Esophagus squamous epithelium (tissue), 5 donors: ENCODE measurements around the gene SPTBN4. TPM values are rescaled to one million over a fixed set of nuclear protein-coding genes. Genes with fewer than 3 reads are reported as not detected.
A peak's percentile ranks its signal among the peaks of the same experiment; 100 is the strongest.

Experiments used
- DNase-seq: peaks from one replicate; lab custom pipeline; 2025; lab: John Stamatoyannopoulos, UW
- H3K27ac ChIP-seq, 4 donors: fragments of 200-600 bp; sonication (generic); one replicate each; pipeline ENCODE4 v1.5.1; 2016 to 2019; ENCODE audit warnings: mild to moderate bottlenecking in 1 of 4
- H3K27me3 ChIP-seq, 4 donors: fragments of 200-600 bp; sonication (generic); 1 replicate in 3 of 4; 2 replicates in 1 of 4; pipeline versions ENCODE4 v1.5.1 to v1.6.0; 2017 to 2021; ENCODE audit warnings: antibody characterized with exemption in 1 of 4
- H3K36me3 ChIP-seq, 3 donors: fragments of 200-600 bp; sonication (generic); one replicate each; pipeline ENCODE4 v1.5.1; 2016 to 2019
- H3K4me1 ChIP-seq, 3 donors: fragments of 200-600 bp; sonication (generic); one replicate each; pipeline ENCODE4 v1.5.1; 2017 to 2019
- H3K4me3 ChIP-seq, 4 donors: fragments of 200-600 bp; sonication (generic); 1 replicate in 3 of 4; 2 replicates in 1 of 4; pipeline ENCODE4 v1.5.1; 2016 to 2019; ENCODE audit warnings: mild to moderate bottlenecking in 2 of 4, moderate library complexity in 1 of 4
- H3K9me3 ChIP-seq, 3 donors: fragments of 200-600 bp; sonication (generic); one replicate each; pipeline ENCODE4 v1.5.1; 2016 to 2019
- POLR2A ChIP-seq, 4 donors: fragments of 450-650 bp; IDR thresholded peaks; one replicate each; pipeline ENCODE4 v1.6.1; 2017; ENCODE audit warnings: antibody characterized with exemption in 4 of 4, mild to moderate bottlenecking in 4 of 4, moderate library complexity in 3 of 4
- WGBS, 2 donors: methylation state at CpG; one replicate each; pipeline ENCODE4 v1.1.5; 2018; 5-methylcytosine and 5-hydroxymethylcytosine counted together
- intact Hi-C: fragments of 100-400 bp; cut with DNase I; formaldehyde crosslinking; loops from one replicate; pipeline ENCODE4 v1.15.0; 2022
- total RNA-seq, 4 donors: library from RNA; depleted of rRNA; stranded (reverse); fragments of >200 nt; gene quantifications; one replicate each; pipeline ENCODE4 v1.1.0, GENCODE V29; 2016
- TF ChIP-seq, protein P1 (sequence below), 6 experiments: fragments of 450-650 bp in 4 of 6; fragments of 200-600 bp in 2 of 6; sonication (generic) in 2 of 6; IDR thresholded peaks; one replicate each; pipeline ENCODE4 v1.5.1; 2016 to 2019; ENCODE audit warnings: antibody characterized with exemption in 6 of 6, mild to moderate bottlenecking in 4 of 6, moderate library complexity in 4 of 6
- donor health status: DM: yes; HTN: yes; CAD: no.

Gene SPTBN4
- total RNA-seq, 4 donors from 2014 or later = 0.08 to 2.0 (median 1.2) TPM

DNA sequence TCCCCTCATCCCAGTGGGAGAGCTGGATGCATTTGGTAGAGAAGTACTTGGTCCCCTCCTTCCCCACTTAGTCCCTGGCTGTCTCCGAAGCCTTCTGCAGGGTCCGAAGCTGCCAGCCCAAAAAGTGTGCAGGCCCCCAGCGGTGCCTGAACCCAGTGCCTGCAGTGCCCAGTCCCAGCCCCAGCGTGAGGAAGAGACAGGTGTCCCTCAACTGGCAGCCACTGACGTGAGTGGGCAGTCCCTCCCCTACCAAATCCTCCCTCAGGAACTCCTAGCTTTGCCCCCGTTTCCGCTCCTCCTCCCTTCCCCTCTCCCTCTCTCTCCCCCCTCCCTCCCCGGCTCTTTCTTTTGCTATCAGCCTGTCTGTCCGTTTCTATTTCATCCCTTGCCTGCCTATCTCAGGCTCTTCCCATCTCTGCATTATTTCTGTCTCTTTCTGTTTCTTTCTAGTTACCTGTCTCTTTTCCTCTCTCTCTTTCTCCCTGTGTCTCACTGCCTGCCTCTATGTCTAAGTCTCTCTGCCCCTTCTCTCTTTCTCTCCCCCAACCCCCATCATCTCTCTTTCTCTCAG, 132.6 kb downstream of the SPTBN4 start:
- TF ChIP-seq POLR2A (IDR thresholded peaks at IDR 0.05) = no peak
- TF ChIP-seq, protein P1, sequence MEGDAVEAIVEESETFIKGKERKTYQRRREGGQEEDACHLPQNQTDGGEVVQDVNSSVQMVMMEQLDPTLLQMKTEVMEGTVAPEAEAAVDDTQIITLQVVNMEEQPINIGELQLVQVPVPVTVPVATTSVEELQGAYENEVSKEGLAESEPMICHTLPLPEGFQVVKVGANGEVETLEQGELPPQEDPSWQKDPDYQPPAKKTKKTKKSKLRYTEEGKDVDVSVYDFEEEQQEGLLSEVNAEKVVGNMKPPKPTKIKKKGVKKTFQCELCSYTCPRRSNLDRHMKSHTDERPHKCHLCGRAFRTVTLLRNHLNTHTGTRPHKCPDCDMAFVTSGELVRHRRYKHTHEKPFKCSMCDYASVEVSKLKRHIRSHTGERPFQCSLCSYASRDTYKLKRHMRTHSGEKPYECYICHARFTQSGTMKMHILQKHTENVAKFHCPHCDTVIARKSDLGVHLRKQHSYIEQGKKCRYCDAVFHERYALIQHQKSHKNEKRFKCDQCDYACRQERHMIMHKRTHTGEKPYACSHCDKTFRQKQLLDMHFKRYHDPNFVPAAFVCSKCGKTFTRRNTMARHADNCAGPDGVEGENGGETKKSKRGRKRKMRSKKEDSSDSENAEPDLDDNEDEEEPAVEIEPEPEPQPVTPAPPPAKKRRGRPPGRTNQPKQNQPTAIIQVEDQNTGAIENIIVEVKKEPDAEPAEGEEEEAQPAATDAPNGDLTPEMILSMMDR (IDR thresholded peaks at IDR 0.05) = no peak
- Histone ChIP-seq H3K9me3 (no peaks in the 10 kb centered on the region), H3K27ac (peak overlapping the region; percentile 53 to 97 (median 84)), H3K27me3 (peaks cover 0 to 65% (median 12%) of the 10 kb centered on the region in 4 donors), H3K4me1 (peaks cover 56 to 85% (median 58%) of the 10 kb centered on the region in 3 donors), H3K4me3 (peak overlapping the region in 2 of 4 donors; percentile 68 to 81), H3K36me3 (no peaks in the 10 kb centered on the region)
- intact Hi-C loops = loop anchor here (5.0 to 10.0 kb wide), 3 partner anchors 57 to 135 kb away; partner anchors contain the start of genes BLVRB and SPTBN4
- DNase-seq = no peak
- WGBS, 2 donors = 0 to 1% methylated on average over 7 to 8 of the region's 9 CpGs

DNA sequence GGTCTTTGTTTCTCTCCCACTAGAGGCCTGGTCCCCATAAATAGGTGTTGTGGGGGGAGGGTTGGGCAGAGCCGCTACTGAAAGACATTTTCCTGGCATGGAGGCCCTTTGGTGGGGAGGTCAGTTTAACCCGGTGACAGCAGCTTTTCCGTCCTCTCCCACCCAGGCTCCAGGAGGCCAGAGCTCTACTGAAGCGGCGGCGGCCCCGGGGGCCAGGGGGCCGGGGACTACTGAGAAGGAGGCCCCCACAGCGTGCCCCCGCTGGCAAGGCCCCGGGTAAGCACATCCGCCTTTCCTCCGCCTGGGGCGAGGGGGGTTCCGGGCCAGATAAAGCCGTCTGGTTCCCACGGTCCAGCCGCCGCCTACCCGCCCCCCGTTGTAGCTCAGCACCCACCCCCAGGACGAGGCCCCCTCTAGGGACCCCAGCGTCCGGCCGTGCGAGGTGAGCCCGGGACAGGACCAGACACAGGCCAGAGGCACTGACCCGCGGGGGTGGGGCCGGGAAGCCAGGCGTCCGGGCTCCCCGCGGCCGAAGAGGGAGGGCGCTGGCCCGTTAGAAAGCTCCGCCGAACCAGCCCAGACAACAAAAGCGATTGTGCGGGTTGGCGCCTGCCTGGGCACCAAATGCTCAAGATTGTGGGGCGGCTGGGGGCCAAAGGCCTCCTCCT, 133.2 kb downstream of the SPTBN4 start:
- DNase-seq = no peak
- H3K9me3 ChIP-seq = no peaks in the 10 kb centered on the region
- WGBS, 2 donors = 0 to 3% methylated on average over 4 to 9 of the region's 43 CpGs
- no peaks in the 10 kb centered on the region for H3K36me3 ChIP-seq
- intact Hi-C loops = loop anchor here (5.0 to 10.0 kb wide), 4 partner anchors 58 to 175 kb away; partner anchors contain the start of genes BLVRB, SERTAD1 and SPTBN4
- H3K4me3 ChIP-seq = peak overlapping the region in 3 of 4 donors; percentile 17 to 81 (median 68)
- H3K27ac ChIP-seq = peak overlapping the region; percentile 53 to 97 (median 84)
- peaks cover 62 to 85% (median 64%) of the 10 kb centered on the region in 3 donors for H3K4me1 ChIP-seq
- no peak for TF ChIP-seq POLR2A (IDR thresholded peaks at IDR 0.05)
- TF ChIP-seq, protein P1 (IDR thresholded peaks at IDR 0.05) = no peak
- H3K27me3 ChIP-seq = peaks cover 0 to 64% (median 12%) of the 10 kb centered on the region in 4 donors

DNA sequence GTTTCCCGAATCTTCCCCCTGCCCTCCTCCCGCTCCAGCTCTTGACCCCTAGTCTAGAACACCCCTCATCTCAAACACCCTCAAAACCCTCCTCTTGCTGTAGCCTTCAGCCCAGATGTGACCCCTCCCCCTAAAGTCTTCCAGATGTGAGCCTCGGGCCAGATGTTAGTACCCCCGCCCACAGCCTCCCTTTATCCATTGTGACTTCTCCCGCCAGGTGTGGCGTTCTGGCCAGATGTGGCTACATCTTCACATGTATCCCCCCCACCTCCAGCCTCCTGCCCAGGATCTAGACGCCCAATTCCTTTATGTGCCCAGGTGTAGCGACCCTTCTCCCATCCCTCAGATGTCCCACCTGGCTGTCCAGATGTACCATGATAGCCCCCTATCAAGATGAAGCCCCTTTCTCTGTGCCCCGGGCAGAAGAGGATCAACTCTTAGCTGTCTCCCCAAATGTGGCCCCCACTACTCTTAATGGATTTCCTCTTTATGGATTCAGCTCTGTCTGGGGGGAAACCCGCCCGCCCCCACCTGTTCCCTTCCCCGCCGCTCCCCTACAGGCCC, 133.9 kb downstream of the SPTBN4 start:
- TF ChIP-seq, protein P1 (IDR thresholded peaks at IDR 0.05) = no peak
- no peak for TF ChIP-seq POLR2A (IDR thresholded peaks at IDR 0.05)
- 4 to 7% methylated on average over 9 to 11 of the region's 13 CpGs for WGBS, 2 donors
- Histone ChIP-seq H3K4me3 (peak overlapping the region in 3 of 4 donors; percentile 52 to 81 (median 68)), H3K4me1 (peaks cover 63 to 90% (median 69%) of the 10 kb centered on the region in 3 donors), H3K9me3 (no peaks in the 10 kb centered on the region), H3K36me3 (no peaks in the 10 kb centered on the region), H3K27ac (peak overlapping the region; percentile 53 to 97 (median 84)), H3K27me3 (peaks cover 0 to 58% (median 12%) of the 10 kb centered on the region in 4 donors)
- intact Hi-C loops = loop anchor here (10.0 kb wide), 1 partner anchor 176 kb away; the partner anchor contains the start of gene SERTAD1
- DNase-seq = no peak

GRCh38 chr19:40601134-40601974, 134.6 kb downstream of the SPTBN4 start, which contains the start of gene LTBP4:
Gene LTBP4 (plus strand): TSS chr19:40601369. CDS start chr19:40601388, 19 bp downstream.
- no peak for DNase-seq
- peak within 1 kb of the TSS; percentile 29 to 81 (median 60) for H3K4me3 ChIP-seq
- no peaks in the 10 kb centered on the region for H3K9me3 ChIP-seq
- WGBS, 2 donors = 1 to 2% methylated on average over 6 to 10 of the region's 82 CpGs
- intact Hi-C loops = loop anchor here (10.0 kb wide), 1 partner anchor 177 kb away; the partner anchor contains the start of gene SERTAD1
- TF ChIP-seq, protein P1 (IDR thresholded peaks at IDR 0.05) = peak in 1 of 6 experiments; percentile 9
- peak in 1 of 4 donors; percentile 46 for TF ChIP-seq POLR2A (IDR thresholded peaks at IDR 0.05)
- peaks cover 70 to 97% (median 75%) of the 10 kb centered on the region in 3 donors for H3K4me1 ChIP-seq
- peaks cover 0 to 53% (median 11%) of the 10 kb centered on the region in 4 donors for H3K27me3 ChIP-seq
- H3K36me3 ChIP-seq = no peaks in the 10 kb centered on the region
- peak within 1 kb of the TSS; percentile 95 to 97 (median 96) for H3K27ac ChIP-seq
